Skin of body (tissue), 2 donors: ENCODE results near the gene FCN1. TPM values are rescaled to one million over a fixed set of nuclear protein-coding genes. Genes with fewer than 3 reads are reported as not detected.

Source experiments
- DNase-seq: peaks from one replicate; lab custom pipeline; 2025; lab: John Stamatoyannopoulos, UW
- total RNA-seq: library from RNA; depleted of rRNA; stranded (reverse); fragments of >200 nt; gene quantifications from one replicate; pipeline ENCODE4 v1.2.3, GENCODE V29; 2014

Gene FCN1
- total RNA-seq, 1 donor from 2014 or later, result 18.5 TPM

DNA sequence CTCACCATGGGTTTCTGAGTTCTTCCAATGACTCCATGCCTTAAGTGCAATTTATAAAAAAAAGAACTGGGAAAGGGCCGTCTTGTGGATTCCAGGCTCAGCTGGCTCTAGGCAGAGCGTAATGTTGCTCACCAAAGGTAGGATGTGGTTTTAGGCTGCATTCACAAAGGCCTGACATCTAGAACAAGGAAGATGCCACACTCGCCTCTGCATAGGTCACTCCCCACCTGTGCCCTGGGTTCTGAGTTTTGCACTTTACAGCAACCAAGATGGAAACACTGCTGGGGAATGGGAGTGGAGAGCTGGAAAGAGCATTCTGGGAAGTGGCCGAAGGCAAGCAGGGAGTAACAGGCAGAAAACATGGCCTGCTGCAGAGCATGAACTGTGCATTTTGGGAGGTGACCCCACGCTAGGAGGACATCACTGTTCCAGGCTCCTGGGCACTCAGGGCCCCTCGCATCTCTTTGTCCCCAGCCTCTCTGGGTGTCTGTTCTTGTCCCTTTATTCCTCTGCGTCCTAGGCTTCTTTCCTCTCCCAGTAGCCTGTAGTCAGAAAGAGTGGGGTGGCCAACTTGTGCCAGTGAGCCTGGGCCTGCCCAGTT, 24.8 kb downstream of the FCN1 start:
- no peak for DNase-seq

DNA sequence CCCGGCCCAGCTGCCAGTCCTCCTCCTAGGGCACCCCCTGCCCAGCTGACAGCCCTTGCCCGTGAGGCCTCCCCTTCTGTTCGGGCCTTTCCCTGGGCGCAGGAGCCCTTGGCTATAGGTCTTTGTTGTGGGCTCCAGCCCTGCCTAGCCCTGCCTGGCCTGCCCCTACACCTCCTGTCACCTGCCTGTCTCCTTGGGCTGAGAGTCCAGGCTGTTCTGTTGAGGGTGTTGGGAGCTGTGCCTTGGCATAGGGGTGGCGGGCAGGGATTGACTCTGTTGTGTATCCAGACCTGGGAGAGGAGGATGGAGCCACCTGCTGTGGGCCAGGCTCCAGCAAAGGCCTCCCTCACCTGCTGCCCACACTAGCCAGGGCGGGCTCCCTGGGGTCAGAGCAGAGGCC, 25.5 kb downstream of the FCN1 start:
- no peak for DNase-seq

DNA sequence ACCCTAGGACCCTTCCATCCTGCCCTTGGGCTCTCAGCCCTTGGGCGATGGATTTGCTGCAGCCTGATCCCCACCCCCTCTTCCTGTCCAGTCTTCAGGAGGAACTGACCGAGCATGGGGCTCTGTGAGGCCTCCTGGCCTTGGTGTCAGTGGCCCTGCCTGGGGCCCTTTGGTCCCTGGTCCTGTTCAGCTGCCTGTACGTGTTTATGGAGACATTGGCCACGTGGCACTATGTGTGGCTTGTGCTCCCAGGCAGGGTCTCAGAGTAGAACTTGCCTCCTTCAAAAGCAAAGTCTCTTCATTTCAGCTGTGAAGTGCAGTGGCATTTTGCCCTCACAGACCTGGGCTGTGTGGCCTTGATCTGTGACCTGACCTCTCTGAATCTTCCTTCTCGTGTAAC, 26.0 kb downstream of the FCN1 start:
- no peak for DNase-seq

DNA sequence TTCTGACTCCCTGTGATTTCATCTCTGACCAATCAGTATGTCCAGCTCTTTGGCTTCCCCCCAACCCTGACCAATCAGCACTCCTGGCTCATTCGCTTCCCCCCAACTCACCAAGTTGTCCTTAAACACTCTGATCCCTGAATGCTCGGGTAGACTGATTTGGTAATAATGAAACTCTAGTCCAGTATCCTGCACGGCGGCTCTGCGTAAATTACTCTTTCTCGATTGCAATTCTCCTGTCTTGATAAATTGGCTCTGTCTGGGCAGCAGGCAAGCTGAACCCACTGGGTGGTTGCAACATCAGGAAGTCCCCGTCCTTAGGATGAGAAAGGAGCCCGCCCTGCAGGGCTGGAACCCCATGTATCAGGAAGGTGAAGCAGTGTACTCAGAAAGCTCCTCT, 26.7 kb downstream of the FCN1 start:
- no peak for DNase-seq

DNA sequence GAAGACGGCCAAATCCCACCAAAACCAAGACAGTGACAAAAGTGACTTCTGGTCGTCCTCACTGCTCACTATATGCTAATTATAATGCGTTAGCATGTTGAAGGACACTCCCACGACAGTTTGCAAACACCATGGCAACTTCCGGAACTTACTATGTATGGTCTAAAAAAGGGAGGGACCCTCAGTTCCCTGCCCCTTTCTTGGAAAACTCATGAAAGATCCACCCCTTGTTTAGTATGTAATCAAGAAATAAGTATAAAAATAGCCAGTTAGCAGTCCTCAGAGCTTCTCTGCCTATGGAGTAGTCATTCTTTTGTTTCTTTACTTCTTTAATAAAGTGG, 27.6 kb downstream of the FCN1 start:
- DNase-seq, result no peak

DNA sequence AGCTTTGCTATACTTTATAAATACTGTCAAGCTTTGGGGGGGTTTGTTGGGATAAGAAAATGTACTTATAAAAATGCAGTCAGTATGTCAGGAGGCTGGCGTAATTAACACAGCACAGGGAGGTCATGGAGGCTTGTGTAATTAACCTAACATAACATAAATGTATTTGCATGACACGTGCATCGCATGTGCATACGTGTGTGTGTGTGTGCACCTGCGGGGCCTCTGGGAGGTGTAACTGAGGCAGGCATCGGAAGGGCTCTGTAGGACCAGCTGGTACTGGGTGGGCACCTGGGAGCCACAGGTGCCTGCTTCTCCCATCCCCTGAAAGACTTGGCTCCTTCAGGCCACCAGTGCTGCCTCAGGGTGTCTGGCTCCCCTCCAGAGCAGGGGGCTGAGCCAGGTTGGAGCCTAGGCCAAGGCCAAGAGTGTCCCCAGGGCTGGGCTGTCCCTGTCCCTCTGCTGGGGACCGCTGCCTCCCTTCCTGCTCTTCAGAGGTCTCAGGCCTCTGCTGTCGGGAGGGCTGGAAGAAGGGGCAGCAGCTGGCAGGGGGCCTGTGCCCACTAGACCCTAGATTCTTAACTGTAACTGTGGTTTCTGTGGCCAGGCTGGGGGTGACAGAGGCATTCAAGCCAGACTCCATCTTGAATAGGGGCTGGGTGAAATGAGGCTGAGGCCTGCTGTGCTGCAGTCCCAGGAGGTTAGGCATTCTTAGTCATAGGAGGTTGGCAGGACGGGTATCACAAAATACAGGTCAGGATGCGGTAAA, 28.1 kb downstream of the FCN1 start:
- DNase-seq, result no peak

DNA sequence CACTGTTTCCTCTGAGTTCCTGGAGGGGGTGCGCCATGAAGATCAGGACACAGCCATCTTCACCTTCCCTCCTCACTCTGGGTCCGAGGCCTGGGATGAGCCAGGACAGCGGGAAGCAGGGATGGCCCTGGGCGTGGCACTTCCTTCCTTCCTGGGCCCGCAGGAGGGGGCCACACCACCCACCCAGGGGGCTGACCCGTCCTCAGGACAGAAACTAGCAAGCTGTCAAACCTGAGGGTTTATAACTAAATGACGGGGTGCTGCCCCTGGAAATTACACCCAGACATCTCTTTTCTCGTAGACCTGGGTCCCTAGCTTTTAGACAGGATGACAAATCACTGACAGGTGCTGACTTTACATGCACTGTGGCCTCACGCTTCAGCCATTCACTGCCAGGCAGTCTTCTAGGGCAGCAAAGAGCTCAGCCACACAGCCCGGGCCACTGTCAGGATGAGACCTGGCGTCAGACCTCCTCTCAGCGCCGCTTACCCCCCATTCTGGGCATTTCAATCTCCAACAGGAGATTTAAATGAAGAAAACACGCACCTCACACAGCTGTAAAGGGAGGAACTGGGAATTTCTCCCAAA, 29.0 kb downstream of the FCN1 start:
- DNase-seq, result no peak

DNA sequence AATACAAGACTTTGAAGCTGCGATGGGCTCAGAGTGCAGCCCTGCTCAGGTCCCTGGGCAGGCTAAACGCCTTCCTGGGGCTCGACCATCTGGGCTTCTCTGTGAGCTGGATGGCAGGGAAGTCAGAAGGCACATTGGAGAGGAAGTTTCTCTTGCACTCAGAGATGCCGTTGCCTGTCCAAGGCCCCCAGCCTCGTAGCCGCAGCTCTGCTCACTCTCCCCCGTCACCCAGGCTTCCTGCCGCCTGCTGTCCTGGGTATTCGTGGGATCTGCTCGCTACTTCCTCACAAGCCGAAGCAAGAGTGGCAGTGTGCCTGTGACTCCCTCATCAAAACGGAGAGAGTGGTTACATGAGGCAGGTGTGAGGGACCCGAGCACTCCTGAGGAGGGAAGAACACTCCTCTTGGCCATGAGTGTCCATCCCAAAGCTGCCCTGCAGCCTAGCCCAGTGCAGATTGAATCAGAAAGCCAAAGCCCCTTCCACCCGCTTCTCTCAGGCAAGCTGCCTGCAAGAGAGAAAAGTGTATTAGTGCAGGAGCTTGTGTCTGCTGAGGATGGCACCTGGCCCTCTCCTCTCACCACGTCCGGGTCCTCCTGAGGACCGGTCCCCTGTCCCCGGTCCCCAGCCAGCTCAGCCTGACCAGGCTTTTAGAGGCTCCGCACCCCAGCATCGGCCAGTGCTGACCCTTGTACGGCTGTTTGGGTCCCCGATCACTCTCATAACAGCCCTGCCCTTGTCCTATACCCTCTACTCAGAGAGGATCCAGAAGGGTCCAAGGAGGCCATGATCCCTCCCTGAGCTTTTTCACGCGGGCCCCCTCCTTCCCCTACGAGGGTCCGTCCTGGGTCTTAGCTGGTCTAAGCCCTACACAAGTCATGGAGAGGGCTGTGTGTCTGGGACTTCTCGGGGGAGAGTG, 29.8 kb downstream of the FCN1 start:
- no peak for DNase-seq

DNA sequence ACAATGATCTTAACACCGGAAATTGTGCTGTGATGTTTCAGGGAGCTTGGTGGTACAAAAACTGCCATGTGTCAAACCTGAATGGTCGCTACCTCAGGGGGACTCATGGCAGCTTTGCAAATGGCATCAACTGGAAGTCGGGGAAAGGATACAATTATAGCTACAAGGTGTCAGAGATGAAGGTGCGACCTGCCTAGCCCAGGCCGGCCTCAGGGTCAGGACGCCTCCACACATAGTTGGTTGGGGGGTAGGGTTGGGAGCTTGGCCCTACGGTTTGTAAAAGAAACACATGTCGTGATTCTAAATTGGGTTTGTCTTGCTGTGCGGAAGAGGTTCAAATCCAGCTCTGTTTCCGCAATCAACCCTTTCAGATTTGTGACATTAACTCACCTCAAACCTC, 30.5 kb downstream of the FCN1 start:
- no peak for DNase-seq

DNA sequence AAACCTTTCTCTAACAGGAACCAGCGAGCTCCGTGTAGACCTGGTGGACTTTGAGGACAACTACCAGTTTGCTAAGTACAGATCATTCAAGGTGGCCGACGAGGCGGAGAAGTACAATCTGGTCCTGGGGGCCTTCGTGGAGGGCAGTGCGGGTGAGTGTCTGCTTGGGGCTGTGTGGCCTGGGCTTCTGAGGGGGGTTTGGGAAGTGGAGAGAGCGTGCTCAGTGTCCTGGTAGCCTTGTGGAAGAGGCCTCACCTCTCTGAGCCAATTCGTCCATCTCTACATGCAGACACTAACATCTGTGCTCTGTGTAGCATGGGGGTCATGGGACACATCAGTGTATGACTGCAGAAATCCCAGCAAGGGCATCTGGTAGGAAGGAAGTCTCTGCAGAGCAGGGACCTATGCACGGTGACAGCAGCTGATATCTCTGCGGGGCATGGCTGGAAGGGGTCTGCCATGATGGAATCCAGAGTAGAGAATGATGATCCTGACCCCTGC, 31.2 kb downstream of the FCN1 start:
- DNase-seq, result no peak

DNA sequence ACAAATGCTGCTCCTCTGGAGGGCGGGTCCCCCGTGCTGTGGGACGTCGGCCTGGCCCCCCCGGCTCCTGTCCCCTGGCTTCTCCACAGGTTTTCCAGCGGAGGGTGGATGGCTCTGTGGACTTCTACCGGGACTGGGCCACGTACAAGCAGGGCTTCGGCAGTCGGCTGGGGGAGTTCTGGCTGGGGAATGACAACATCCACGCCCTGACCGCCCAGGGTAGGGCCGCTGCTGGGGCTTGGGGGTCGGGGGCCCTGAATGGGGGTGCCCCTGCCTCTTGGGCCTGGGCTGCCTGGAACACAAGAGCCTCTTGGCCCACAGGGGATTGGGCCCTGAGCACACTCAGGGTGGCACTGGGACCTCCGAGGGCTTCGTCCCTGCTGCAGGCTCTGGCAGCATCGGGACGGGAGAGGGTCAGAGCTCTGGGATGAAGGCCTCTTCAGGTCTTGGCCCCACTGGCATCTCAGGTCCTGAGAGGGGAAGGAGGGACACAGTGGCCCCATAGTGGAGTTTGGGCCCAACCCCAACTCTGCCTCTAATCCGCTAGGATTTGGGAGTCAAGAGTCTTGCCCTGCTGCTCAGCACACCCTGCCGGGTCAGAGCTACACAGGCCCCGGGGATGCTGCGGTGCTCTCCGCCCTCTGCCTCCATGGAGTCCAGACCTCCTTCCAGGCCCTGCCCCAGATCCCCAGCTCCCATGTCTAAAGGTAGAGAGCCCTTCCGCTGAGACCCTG, 31.9 kb downstream of the FCN1 start:
- DNase-seq, result no peak

DNA sequence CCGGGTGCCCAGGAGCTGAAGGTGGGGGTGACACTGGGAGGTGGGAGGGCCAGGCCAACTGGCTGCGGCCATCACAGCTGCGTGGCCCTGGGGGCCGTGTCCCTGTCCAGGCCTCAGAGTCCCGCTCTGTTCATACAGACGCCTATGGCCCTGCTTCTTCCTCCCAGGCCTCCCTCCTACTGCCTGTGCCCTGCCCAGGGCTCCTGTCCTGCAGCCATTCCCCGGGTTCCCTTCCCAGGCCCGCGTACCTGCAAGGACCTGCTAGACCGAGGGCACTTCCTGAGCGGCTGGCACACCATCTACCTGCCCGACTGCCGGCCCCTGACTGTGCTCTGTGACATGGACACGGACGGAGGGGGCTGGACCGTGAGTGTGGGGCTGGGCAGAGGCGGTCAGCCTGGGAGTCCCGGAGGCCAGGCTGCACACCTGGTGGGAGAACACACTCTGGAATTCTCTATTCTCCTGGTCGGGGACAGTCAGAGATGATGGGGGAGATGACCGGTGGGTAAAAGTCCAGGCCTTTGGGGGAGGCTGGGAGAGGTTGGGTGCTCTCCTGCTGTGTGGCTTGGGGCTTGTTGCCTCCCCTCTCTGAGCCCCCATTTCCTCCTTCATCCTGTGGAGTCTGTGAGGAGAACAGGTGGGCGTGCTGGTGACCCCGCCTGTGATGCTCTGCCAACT, 32.6 kb downstream of the FCN1 start:
- no peak for DNase-seq

DNA sequence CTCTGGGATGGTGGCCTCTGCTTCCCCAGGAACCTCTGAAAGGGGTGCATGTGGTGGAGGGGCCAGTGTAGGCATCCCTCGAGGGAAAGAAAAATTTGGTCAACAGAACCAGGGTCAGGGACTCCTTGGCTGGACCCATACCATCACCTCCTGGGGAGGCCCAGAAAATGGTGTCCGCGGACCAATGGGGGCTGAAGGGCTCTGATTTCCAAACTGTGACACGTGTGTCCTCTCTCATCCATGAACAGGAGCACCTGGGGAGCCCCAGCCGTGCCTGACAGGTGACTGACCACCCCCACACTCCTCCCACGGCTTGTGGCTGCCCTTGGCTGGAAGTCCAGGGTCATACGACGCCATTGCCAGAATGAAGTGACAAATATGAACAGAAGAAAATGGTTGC, 33.2 kb downstream of the FCN1 start:
- no peak for DNase-seq

DNA sequence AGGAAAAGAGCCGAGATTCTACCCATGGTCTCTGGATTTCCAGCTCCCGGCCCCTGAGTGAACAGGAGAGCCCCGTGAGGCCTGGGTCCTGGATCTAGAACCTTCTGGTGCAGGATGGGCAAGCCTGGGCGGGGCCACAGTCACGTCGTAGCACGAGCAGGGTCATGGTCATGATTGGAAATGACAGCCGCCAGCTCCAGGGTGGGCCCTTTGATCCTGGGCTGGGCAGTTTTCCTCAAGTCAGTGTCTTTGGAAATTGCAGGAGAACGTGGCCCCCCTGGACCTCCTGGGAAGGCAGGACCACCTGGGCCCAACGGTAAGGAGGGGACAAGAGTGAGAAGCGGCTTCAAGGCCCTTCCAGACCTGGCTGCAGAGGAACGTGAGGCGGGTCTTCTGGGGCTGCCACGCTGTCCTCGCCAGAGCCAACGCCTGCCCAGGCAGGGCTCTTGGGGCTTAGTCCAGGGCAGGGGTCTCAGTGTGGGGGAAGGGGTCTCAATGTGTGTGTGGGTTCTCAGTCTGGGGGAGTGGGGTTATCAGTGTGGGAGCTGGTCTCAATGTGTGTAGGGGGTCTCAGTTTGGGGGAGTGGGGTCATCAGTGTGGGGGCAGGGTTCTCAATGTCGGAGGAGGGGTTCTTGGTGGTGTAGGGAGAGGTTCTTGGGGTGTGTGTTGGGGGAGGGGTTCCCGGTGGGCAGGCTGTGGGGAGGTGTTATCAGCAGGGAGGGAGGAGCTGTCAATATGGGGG, 34.5 kb downstream of the FCN1 start:
- no peak for DNase-seq

DNA sequence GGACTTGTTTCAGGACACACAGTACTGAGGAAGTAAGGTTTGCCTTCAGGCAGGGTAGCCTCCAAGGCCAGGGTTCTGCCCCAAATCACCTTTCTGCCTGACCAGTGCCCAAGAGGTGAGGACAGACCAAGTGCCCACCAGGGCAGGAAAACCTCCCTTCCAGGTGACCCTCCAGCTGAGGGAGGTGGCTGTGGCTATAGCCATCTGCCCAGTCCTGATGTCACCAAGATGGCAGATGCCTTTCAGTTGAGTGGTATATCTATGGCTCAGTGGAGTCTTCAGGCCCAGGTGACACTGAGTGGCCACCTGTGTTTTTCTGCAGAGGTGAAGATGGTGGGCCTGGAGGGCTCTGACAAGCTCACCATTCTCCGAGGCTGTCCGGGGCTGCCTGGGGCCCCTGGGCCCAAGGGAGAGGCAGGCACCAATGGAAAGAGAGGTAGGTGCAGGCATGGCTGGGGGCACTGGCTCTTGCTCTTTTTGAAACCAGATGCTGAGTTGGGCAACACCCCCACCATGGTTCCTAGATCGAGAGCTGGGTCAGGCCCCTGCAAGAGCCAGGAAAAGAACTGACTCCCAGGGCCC, 35.4 kb downstream of the FCN1 start:
- DNase-seq, result no peak

DNA sequence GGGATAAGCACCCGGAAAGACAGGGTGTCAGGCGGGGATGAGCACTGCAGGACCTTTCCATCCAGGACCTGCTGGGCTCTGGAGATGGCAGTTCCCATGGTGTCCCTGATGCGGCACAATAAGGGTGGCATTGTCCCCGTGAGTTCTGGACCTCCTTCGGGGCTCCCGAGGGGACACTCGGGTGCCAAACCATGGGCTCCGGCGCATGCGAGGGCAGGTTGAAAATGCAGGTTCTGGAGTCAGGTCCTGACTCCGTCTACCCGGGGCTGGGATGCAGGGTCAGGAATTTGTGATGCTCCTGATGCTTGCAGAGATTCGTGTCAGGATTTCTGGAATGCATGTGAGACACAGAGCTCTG, 36.4 kb downstream of the FCN1 start:
- no peak for DNase-seq

DNA sequence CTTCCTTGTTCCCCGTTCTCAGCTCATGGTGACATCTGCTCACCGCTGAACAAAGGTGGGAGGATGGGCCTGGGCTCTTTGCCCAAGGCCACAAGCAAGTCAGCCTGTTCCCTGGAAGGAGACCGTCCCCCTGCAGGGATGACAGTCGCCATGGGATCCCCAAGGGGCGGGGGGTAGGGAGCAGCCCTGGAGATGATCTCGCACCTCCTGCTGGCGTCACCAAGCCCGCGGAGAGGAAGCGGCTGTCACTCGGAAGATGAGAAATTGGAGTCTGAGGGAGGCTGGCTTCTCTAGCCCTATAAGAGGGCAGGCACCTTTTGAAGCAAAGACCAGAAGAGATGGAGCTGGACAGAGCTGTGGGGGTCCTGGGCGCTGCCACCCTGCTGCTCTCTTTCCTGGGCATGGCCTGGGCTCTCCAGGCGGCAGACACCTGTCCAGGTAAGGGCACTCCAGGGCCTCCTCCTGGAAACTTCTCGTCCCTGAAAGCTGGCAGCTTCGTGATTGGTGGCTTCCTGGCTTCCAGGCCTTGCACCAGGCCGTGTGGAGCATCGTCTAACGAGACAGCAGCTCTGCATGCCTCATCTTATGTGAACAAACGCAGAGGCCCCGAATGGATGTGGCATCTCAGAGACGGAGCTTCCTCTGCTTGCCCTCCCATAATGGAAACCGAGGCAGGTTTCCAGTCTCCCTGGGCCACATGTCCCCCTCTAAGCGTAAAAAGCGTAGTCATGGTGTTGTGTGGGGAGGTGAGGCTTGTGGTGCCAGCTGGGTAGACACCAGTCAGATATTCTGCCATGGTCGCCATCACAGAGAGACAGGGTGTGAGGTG, 37.0 kb downstream of the FCN1 start, which contains the start of gene FCN2:
Gene FCN2 (plus strand): TSS at position 327 of the 829 bp plus-strand sequence. CDS start 12 bp downstream, at position 339.
- no peak for DNase-seq

DNA sequence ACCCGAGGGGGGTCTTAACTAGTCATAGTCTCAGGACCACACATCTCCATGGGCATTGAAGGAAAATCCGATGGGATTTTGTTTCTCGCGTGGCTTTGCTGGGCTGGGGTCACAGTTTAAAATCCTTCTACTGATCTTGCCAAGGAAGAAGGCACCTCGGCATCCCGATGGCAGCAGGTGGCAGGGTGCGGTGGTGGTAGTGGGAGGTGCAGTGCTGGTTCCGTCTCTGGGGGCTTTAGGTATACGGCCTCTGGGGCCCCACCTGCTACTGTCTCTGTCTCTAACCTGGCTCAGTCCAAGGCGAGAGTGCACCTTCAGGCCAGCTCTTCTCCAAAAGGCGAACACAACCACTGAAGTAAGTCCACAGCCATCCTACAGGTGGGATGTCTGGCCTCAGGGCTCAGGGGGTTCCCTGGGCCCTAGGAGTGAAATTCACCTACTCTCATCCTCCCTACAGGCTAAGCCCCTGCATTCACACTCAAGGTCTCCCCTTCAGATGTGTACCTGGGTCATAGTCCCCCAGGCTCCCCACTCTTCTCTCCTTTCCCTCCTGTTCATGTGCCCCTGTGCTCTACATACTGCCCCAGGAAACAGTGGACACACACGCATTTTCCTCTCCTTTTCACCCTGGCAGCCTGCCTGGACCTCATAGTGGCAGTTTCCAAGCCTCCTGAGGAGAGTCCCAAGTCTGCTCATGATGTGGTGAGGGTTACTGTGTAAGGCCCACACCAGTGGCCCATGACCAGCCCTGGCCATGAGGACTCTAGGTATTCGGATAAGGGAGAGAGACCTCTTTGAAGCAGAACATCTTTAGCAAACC, 37.8 kb downstream of the FCN1 start:
- no peak for DNase-seq
